Fibroblast of lung (primary cell): Measurements from ENCODE around the gene FIZ1.

Source experiments
- EZH2 ChIP-seq: IDR thresholded peaks from 2 replicates; pipeline ENCODE4 v1.5.1; 2012; ENCODE audit warnings: low read length, control low read depth, mild to moderate bottlenecking; ENCODE audit errors: missing control alignments
- TF ChIP-seq, protein P1 (sequence below), 2 donors: IDR thresholded peaks in 1 of 2; conservative IDR thresholded peaks in 1 of 2; 1 replicate in 1 of 2; 2 replicates in 1 of 2; pipeline ENCODE4 v1.5.1; 2011 to 2012; ENCODE audit warnings: low read length in 2 of 2, control low read depth in 1 of 2, inconsistent platforms in 1 of 2, low read depth in 1 of 2, mild to moderate bottlenecking in 1 of 2

DNA sequence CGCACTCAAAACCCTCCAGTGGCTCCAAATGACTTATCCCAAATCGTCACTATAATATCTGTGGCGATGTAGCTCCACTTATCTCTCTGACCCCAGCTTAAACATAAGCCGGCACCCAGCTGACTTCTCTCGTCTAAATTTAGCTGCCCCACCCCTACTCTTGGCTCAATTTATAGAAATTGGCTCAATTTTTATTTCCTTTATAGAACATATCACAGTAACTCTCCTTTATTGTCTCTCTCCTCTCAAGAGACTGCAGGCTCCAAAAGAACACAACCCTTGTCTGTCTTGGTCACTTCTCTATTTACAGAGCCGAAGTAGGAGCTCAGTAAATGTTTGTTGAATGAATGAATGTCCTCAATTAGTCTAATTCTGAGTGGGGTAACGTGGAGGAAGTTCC, 24.2 kb upstream of the FIZ1 start:
- TF ChIP-seq, protein P1, sequence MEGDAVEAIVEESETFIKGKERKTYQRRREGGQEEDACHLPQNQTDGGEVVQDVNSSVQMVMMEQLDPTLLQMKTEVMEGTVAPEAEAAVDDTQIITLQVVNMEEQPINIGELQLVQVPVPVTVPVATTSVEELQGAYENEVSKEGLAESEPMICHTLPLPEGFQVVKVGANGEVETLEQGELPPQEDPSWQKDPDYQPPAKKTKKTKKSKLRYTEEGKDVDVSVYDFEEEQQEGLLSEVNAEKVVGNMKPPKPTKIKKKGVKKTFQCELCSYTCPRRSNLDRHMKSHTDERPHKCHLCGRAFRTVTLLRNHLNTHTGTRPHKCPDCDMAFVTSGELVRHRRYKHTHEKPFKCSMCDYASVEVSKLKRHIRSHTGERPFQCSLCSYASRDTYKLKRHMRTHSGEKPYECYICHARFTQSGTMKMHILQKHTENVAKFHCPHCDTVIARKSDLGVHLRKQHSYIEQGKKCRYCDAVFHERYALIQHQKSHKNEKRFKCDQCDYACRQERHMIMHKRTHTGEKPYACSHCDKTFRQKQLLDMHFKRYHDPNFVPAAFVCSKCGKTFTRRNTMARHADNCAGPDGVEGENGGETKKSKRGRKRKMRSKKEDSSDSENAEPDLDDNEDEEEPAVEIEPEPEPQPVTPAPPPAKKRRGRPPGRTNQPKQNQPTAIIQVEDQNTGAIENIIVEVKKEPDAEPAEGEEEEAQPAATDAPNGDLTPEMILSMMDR (conservative IDR thresholded peaks at IDR 0.05 in 1 of 2, IDR thresholded peaks at IDR 0.05 in 1 of 2; ENCODE audit: low read depth in 1 of 2, low read length in 2 of 2), result no peak
- no peak for TF ChIP-seq EZH2
